Endodermal cell (in vitro differentiated cells): ENCODE results near the gene NUP107. TPM values are rescaled to one million over a fixed set of nuclear protein-coding genes. Genes with fewer than 3 reads are reported as not detected.

Experiments used
- DNase-seq: peaks from one replicate; pipeline ENCODE4 v3.0.0-alpha.2; 2017
- H3K27ac ChIP-seq: 2 replicates; pipeline ENCODE4 v1.5.1; 2013; ENCODE audit warnings: mild to moderate bottlenecking, low read depth, low read length, moderate library complexity
- H3K27me3 ChIP-seq: 2 replicates; pipeline ENCODE4 v1.6.1; 2013; ENCODE audit warnings: mild to moderate bottlenecking, low read length, moderate library complexity; ENCODE audit not compliant: insufficient read depth, control insufficient read depth, poor library complexity, severe bottlenecking
- H3K36me3 ChIP-seq: 2 replicates; pipeline ENCODE4 v1.7.0; 2013; ENCODE audit warnings: mild to moderate bottlenecking, low read length, moderate library complexity; ENCODE audit not compliant: control insufficient read depth, insufficient read depth
- H3K4me1 ChIP-seq: one replicate; pipeline ENCODE4 v1.7.0; 2013; ENCODE audit warnings: low read length; ENCODE audit not compliant: control insufficient read depth, insufficient read depth
- H3K4me3 ChIP-seq: 2 replicates; pipeline ENCODE4 v1.5.1; 2013; ENCODE audit warnings: mild to moderate bottlenecking, low read length, moderate library complexity
- H3K9ac ChIP-seq: 2 replicates; pipeline ENCODE4 v1.6.1; 2013; ENCODE audit warnings: mild to moderate bottlenecking, low read length, moderate library complexity; ENCODE audit not compliant: poor library complexity, severe bottlenecking; ENCODE audit errors: extremely low read depth
- H3K9me3 ChIP-seq: 2 replicates; pipeline ENCODE4 v1.6.1; 2013; ENCODE audit warnings: mild to moderate bottlenecking, low read length, moderate library complexity; ENCODE audit not compliant: control insufficient read depth
- H3K27ac Mint-ChIP-seq: 2 replicates; pipeline ENCODE4 v1.8.0; 2020; ENCODE audit warnings: mixed read lengths
- H3K27me3 Mint-ChIP-seq: 2 replicates; pipeline ENCODE4 v1.8.0; 2021; ENCODE audit warnings: mild to moderate bottlenecking, mixed read lengths; ENCODE audit not compliant: insufficient read depth
- H3K36me3 Mint-ChIP-seq: 2 replicates; pipeline ENCODE4 v1.8.0; 2020; ENCODE audit warnings: low read depth, mixed read lengths
- H3K4me1 Mint-ChIP-seq: 2 replicates; pipeline ENCODE4 v1.8.0; 2020; ENCODE audit warnings: mixed read lengths
- H3K4me3 Mint-ChIP-seq: 2 replicates; pipeline ENCODE4 v1.8.0; 2020; ENCODE audit warnings: mild to moderate bottlenecking, moderate library complexity, mixed read lengths
- H3K9me3 Mint-ChIP-seq: 2 replicates; pipeline ENCODE4 v1.8.0; 2020; ENCODE audit warnings: mild to moderate bottlenecking, mixed read lengths
- WGBS, 2 experiments: methylation state at CpG; one replicate each; pipeline versions ENCODE4 v1.1.5 to v1.1.7; 2013; ENCODE audit warnings: missing lambda C conversion rate in 2 of 2, mixed read lengths in 1 of 2; ENCODE audit not compliant: insufficient coverage in 1 of 2, insufficient read length in 1 of 2; 5-methylcytosine and 5-hydroxymethylcytosine counted together
- total RNA-seq, 2 donors: library from RNA; stranded (reverse); fragmentation: NEBNext Ultra II Directional in 1 of 2; extraction: Animal tissue kit (Norgen Biotek cat#: 25700) in 1 of 2; gene quantifications; 2 replicates in 1 of 2; 3 replicates in 1 of 2; pipeline ENCODE4 v1.2.1, GENCODE V29; 2021
- TF ChIP-seq, protein P1 (sequence below): fragments of 200-600 bp; sonication (generic); conservative IDR thresholded peaks from 2 replicates; pipeline ENCODE4 v1.5.0; 2021; ENCODE audit warnings: antibody characterized with exemption, mild to moderate bottlenecking

Gene NUP107
- total RNA-seq, 2 donors from 2014 or later = 116 to 130 TPM

DNA sequence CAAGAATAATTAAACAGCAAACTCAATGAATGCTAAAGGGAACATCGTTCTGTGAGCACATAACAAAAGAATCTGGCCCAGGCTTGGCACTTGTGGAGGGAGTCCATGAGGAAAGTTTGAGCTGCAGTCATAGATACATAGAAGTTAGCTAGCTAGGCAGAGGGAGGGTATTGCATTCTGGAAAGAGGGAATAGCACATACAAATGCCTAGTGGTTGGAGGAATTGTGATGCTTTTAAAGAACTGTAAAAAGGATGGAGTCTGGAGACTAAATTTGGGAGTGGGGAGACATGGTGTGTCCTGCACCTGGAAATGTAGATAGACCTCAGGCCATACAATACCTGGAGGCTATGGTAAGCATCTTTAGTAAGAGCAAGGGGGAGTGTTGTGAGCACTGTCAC, 83.2 kb downstream of the NUP107 start:
- H3K27me3 Mint-ChIP-seq = no peaks in the 10 kb centered on the region
- TF ChIP-seq, protein P1, sequence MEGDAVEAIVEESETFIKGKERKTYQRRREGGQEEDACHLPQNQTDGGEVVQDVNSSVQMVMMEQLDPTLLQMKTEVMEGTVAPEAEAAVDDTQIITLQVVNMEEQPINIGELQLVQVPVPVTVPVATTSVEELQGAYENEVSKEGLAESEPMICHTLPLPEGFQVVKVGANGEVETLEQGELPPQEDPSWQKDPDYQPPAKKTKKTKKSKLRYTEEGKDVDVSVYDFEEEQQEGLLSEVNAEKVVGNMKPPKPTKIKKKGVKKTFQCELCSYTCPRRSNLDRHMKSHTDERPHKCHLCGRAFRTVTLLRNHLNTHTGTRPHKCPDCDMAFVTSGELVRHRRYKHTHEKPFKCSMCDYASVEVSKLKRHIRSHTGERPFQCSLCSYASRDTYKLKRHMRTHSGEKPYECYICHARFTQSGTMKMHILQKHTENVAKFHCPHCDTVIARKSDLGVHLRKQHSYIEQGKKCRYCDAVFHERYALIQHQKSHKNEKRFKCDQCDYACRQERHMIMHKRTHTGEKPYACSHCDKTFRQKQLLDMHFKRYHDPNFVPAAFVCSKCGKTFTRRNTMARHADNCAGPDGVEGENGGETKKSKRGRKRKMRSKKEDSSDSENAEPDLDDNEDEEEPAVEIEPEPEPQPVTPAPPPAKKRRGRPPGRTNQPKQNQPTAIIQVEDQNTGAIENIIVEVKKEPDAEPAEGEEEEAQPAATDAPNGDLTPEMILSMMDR = no peak
- 90 to 92% methylated on average over 1 of the region's 1 CpG for WGBS, 2 experiments
- no peaks in the 10 kb centered on the region for H3K9me3 ChIP-seq
- H3K4me3 ChIP-seq = no peak overlapping the region
- H3K27ac ChIP-seq = no peak overlapping the region
- peaks cover 12% of the 10 kb centered on the region for H3K36me3 Mint-ChIP-seq
- no peaks in the 10 kb centered on the region for H3K4me1 ChIP-seq
- no peaks in the 10 kb centered on the region for H3K4me1 Mint-ChIP-seq
- no peak overlapping the region for H3K27ac Mint-ChIP-seq
- H3K27me3 ChIP-seq = no peaks in the 10 kb centered on the region
- DNase-seq = no peak
- H3K36me3 ChIP-seq = peaks cover 7% of the 10 kb centered on the region
- H3K9ac ChIP-seq = no peak overlapping the region
- H3K9me3 Mint-ChIP-seq = no peaks in the 10 kb centered on the region
- H3K4me3 Mint-ChIP-seq = no peak overlapping the region

DNA sequence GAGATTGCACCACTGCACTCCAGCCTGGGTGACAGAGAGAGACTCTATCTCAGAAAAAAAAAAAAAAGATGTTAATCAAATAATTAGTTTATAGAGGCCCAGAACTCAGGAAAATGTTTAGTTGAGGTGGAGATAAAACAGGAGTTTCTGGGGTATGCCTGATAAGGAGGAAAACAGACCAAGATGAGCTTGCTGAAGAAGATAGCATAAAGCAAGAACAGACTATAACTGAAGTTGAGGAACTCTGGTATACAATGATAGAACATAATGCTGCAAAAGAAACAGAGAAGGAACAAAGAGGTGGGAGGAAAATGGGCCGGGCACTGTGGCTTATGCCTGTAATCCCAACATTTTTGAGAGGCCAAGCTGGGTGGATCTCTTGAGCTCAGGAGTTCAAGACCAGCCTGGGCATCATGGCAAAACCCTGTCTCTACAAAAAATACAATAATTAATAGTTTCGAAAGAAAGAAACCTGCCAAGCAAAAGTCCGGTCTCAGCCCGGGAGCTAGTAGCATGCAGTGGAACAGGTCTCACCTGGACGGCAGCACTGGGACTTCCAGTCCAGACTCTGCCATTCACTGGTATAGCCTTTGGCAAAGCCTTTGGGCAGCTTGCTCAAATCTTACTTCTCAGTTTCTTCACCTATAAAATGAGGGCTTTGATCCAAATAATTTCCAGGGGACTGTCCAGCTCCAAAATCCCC, 84.6 kb downstream of the NUP107 start:
- no peak for DNase-seq
- H3K27me3 Mint-ChIP-seq = no peaks in the 10 kb centered on the region
- H3K27ac Mint-ChIP-seq = no peak overlapping the region
- Histone ChIP-seq H3K27me3 (no peaks in the 10 kb centered on the region), H3K4me3 (no peak overlapping the region), H3K9me3 (no peaks in the 10 kb centered on the region), H3K9ac (no peak overlapping the region), H3K4me1 (no peaks in the 10 kb centered on the region), H3K36me3 (peaks cover 6% of the 10 kb centered on the region), H3K27ac (no peak overlapping the region)
- TF ChIP-seq, protein P1 = no peak
- H3K36me3 Mint-ChIP-seq = peaks cover 6% of the 10 kb centered on the region
- H3K9me3 Mint-ChIP-seq = no peaks in the 10 kb centered on the region
- H3K4me1 Mint-ChIP-seq = no peaks in the 10 kb centered on the region
- 93 to 97% methylated on average over 5 of the region's 5 CpGs for WGBS, 2 experiments
- H3K4me3 Mint-ChIP-seq = no peak overlapping the region

DNA sequence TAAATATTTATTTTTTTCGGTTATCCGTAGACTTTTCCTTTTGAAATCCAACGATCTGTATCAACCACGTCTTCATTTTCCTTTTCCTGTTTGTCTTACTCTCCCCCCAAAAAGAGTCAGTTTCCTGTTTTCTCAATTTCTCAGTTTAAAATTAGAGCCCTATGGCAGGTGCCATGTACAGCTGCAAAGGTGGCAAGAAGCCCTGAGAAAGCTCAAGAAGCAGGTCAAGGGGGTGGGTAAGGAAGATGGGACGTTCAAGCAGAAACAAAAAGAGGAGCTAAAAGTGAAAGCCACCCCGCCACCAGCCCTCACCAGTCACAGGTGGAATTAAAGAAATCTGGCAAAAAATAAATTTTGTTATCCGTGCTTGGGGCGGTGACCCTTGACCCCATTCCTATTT, 85.9 kb downstream of the NUP107 start:
- H3K36me3 Mint-ChIP-seq = no peaks in the 10 kb centered on the region
- Histone ChIP-seq H3K36me3 (no peaks in the 10 kb centered on the region), H3K4me3 (no peak overlapping the region), H3K4me1 (no peaks in the 10 kb centered on the region), H3K9ac (no peak overlapping the region), H3K27ac (no peak overlapping the region), H3K9me3 (no peaks in the 10 kb centered on the region), H3K27me3 (no peaks in the 10 kb centered on the region)
- no peaks in the 10 kb centered on the region for H3K27me3 Mint-ChIP-seq
- H3K9me3 Mint-ChIP-seq = no peaks in the 10 kb centered on the region
- no peak overlapping the region for H3K27ac Mint-ChIP-seq
- TF ChIP-seq, protein P1 = no peak
- no peak overlapping the region for H3K4me3 Mint-ChIP-seq
- no peak for DNase-seq
- no peaks in the 10 kb centered on the region for H3K4me1 Mint-ChIP-seq
- WGBS, 2 experiments = 93 to 95% methylated on average over 8 of the region's 8 CpGs
